HCT116 (cell line): ENCODE data around the gene MTSS2. TPM values are rescaled to one million over a fixed set of nuclear protein-coding genes. Genes with fewer than 3 reads are reported as not detected.

ENCODE experiments used
- ATAC-seq: fragments of 200-7000 bp; cut with Tn5 transposase; 2 replicates; pipeline ENCODE4 v1.9.1; 2020; ENCODE audit warnings: mild to moderate bottlenecking, moderate library complexity
- BruUV-seq: library from RNA; stranded (reverse); fragments of 400-500 nt; replicated peaks from 2 replicates; lab custom pipeline; 2021; lab: Mats Ljungman, UMichigan
- CTCF ChIA-PET: fragments of 300-600 bp; sonication (Branson Sonifier 250); formaldehyde crosslinking; loops from one replicate; lab custom pipeline; 2021; ENCODE audit warnings: antibody characterized with exemption; lab: Charles Lee
- POLR2A ChIA-PET: fragments of 300-600, 350-600 bp; sonication (Branson Sonifier 250); formaldehyde crosslinking; loops from one replicate; lab custom pipeline; 2021; ENCODE audit warnings: antibody characterized with exemption; lab: Charles Lee
- RAD21 ChIA-PET, 2 experiments: fragments of 300-600 bp; sonication (Branson Sonifier 250); formaldehyde crosslinking; loops; one replicate each; lab custom pipeline; 2023; ENCODE audit warnings: low total read pairs in 2 of 2; ENCODE audit not compliant: uncharacterized antibody in 2 of 2, unreplicated experiment in 2 of 2, low non-redundant PET in 1 of 2; lab: Charles Lee
- DNase-seq: peaks from one replicate; pipeline ENCODE4 v3.0.0-alpha.2; 2010; ENCODE audit warnings: low read depth, low spot score
- H2AFZ ChIP-seq: fragments of 200-600 bp; shearing (Covaris generic), sonication (generic); 2 replicates; pipeline ENCODE4 v1.6.1; 2017; ENCODE audit warnings: low read depth, mixed run types, mixed read lengths, antibody characterized with exemption, low read length; ENCODE audit not compliant: poor library complexity, severe bottlenecking
- H3K27ac ChIP-seq: 2 replicates; pipeline ENCODE4 v1.5.1; 2012; ENCODE audit warnings: low read depth, low read length
- H3K27me3 ChIP-seq: fragments of 200-600 bp; sonication (generic); 2 replicates; pipeline ENCODE4 v1.6.1; 2016; ENCODE audit warnings: mixed run types, low read length, mixed read lengths; ENCODE audit not compliant: insufficient read depth
- H3K36me3 ChIP-seq, 2 experiments: fragments of 200-500 bp in 1 of 2; fragments of 200-600 bp in 1 of 2; sonication (Bioruptor generic) in 1 of 2; sonication (generic) in 1 of 2; 2 replicates each; pipeline versions ENCODE4 v1.5.1 to v1.6.1; 2014 to 2016; ENCODE audit warnings: low read length in 2 of 2, inconsistent platforms in 1 of 2, mixed read lengths in 1 of 2, mixed run types in 1 of 2; ENCODE audit not compliant: insufficient read depth in 2 of 2, control insufficient read depth in 1 of 2
- H3K4me1 ChIP-seq, 2 experiments: fragments of 200-600 bp in 1 of 2; sonication (generic) in 1 of 2; 2 replicates each; pipeline versions ENCODE4 v1.5.1 to v1.6.1; 2012 to 2017; ENCODE audit warnings: low read length in 2 of 2, inconsistent platforms in 1 of 2, mild to moderate bottlenecking in 1 of 2, mixed read lengths in 1 of 2, mixed run types in 1 of 2, moderate library complexity in 1 of 2; ENCODE audit not compliant: insufficient read depth in 2 of 2, control insufficient read depth in 1 of 2
- H3K4me2 ChIP-seq: fragments of 200-600 bp; sonication (generic); 2 replicates; pipeline ENCODE4 v1.6.1; 2017; ENCODE audit warnings: mixed run types, low read length, mixed read lengths
- H3K4me3 ChIP-seq, 2 experiments: fragments of 200-600 bp in 1 of 2; sonication (generic) in 1 of 2; replicated peaks in 1 of 2; 2 replicates each; pipeline ENCODE4 v1.5.1; 2011 to 2016; ENCODE audit warnings: low read length in 2 of 2, control low read depth in 1 of 2, low read depth in 1 of 2, mild to moderate bottlenecking in 1 of 2, mixed read lengths in 1 of 2, mixed run types in 1 of 2
- H3K79me2 ChIP-seq: fragments of 200-600 bp; sonication (generic); 2 replicates; pipeline ENCODE4 v1.6.1; 2017; ENCODE audit warnings: mild to moderate bottlenecking, mixed run types, low read length, moderate library complexity, mixed read lengths; ENCODE audit not compliant: insufficient read depth
- H3K9ac ChIP-seq: fragments of 200-600 bp; sonication (generic); 2 replicates; pipeline ENCODE4 v1.6.1; 2016; ENCODE audit warnings: low read length, mixed read lengths
- H3K9me2 ChIP-seq: fragments of 200-600 bp; sonication (generic), shearing (Covaris generic); 2 replicates; pipeline ENCODE4 v1.6.1; 2017; ENCODE audit warnings: mixed run types, mild to moderate bottlenecking, moderate library complexity; ENCODE audit not compliant: insufficient read depth
- H3K9me3 ChIP-seq, 2 experiments: fragments of 200-500 bp in 1 of 2; fragments of 200-600 bp in 1 of 2; sonication (Bioruptor generic) in 1 of 2; sonication (generic) in 1 of 2; 2 replicates each; pipeline ENCODE4 v1.6.1; 2014 to 2017; ENCODE audit warnings: low read length in 2 of 2, mixed read lengths in 2 of 2, inconsistent platforms in 1 of 2, low read depth in 1 of 2, mild to moderate bottlenecking in 1 of 2, mixed run types in 1 of 2, moderate library complexity in 1 of 2; ENCODE audit not compliant: control insufficient read depth in 1 of 2, insufficient read depth in 1 of 2
- H4K20me1 ChIP-seq: fragments of 200-600 bp; sonication (generic), shearing (Covaris generic); 2 replicates; pipeline ENCODE4 v1.6.1; 2017; ENCODE audit warnings: mixed run types, mild to moderate bottlenecking, moderate library complexity; ENCODE audit not compliant: insufficient read depth
- ATF3 ChIP-seq: IDR thresholded peaks from 2 replicates; pipeline ENCODE4 v1.6.1; 2012
- CTCF ChIP-seq, 3 experiments: fragments of 200-600 bp in 1 of 3; sonication (generic) in 1 of 3; IDR thresholded peaks in 2 of 3; conservative IDR thresholded peaks in 1 of 3; 2 replicates each; pipeline ENCODE4 v1.5.1; 2012 to 2017; ENCODE audit warnings: low read depth in 2 of 3, low read length in 2 of 3, antibody characterized with exemption in 1 of 3, borderline replicate concordance in 1 of 3, control low read depth in 1 of 3, mild to moderate bottlenecking in 1 of 3, mixed read lengths in 1 of 3, mixed run types in 1 of 3, moderate library complexity in 1 of 3; ENCODE audit not compliant: insufficient read depth in 1 of 3
- EGR1 ChIP-seq: IDR thresholded peaks from 2 replicates; pipeline ENCODE4 v1.6.1; 2012; ENCODE audit warnings: low read depth
- ELF1 ChIP-seq: IDR thresholded peaks from 2 replicates; pipeline ENCODE4 v1.6.1; 2012; ENCODE audit warnings: low read depth, borderline replicate concordance
- FOSL1 ChIP-seq: IDR thresholded peaks from 2 replicates; pipeline ENCODE4 v1.6.1; 2012; ENCODE audit warnings: low read depth
- POLR2AphosphoS5 ChIP-seq: IDR thresholded peaks from 2 replicates; pipeline ENCODE4 v1.6.1; 2011; ENCODE audit warnings: mild to moderate bottlenecking, low read depth, low read length, moderate library complexity
- RAD21 ChIP-seq: IDR thresholded peaks from 2 replicates; pipeline ENCODE4 v1.6.1; 2012; ENCODE audit warnings: low read depth, mild to moderate bottlenecking
- REST ChIP-seq: IDR thresholded peaks from 2 replicates; pipeline ENCODE4 v1.6.1; 2012; ENCODE audit warnings: low read depth
- SIN3A ChIP-seq: IDR thresholded peaks from 2 replicates; pipeline ENCODE4 v1.6.1; 2012; ENCODE audit warnings: low read depth
- SRF ChIP-seq: IDR thresholded peaks from 2 replicates; pipeline ENCODE4 v1.6.1; 2012; ENCODE audit warnings: low read depth
- YY1 ChIP-seq: IDR thresholded peaks from 2 replicates; pipeline ENCODE4 v1.6.1; 2011; ENCODE audit warnings: low read length, low read depth, moderate library complexity, mild to moderate bottlenecking; ENCODE audit not compliant: insufficient replicate concordance; ENCODE audit errors: extremely low read depth
- intact Hi-C: fragments of 100-400 bp; cut with micrococcal nuclease; formaldehyde crosslinking; loops from 2 replicates; pipeline ENCODE4 v1.10.0; 2022
- total RNA-seq: library from RNA; stranded (reverse); gene quantifications from one replicate; pipeline ENCODE4 v1.2.1, GENCODE V29; 2021; ENCODE audit not compliant: unreplicated experiment

MTSS2 gene
- total RNA-seq, 1 experiment from 2014 or later = 41.8 TPM

- TF ChIP-seq YY1 (no peak), REST (no peak)
Observed at GRCh38 chr16:70700101-70701020, 14.5 kb upstream of the MTSS2 start (continued).

- Histone ChIP-seq H3K27me3 (no peaks in the 10 kb centered on the region), H3K4me2 (no peak overlapping the region), H4K20me1 (no peaks in the 10 kb centered on the region), H3K36me3 (no peaks in the 10 kb centered on the region), H3K4me1 (peaks cover 25 to 45% of the 10 kb centered on the region in 2 experiments), H3K9me2 (no peaks in the 10 kb centered on the region), H3K9ac (no peak overlapping the region), H3K9me3 (no peaks in the 10 kb centered on the region), H3K4me3 (no peak overlapping the region), H3K27ac (no peak overlapping the region), H2AFZ (no peak overlapping the region), H3K79me2 (no peaks in the 10 kb centered on the region)
- DNase-seq = no peak
- ChIA-PET RAD21 (no interaction called here), CTCF (no interaction called here), POLR2A (no interaction called here)
- no TSS peak for BruUV-seq
- no peak for ATAC-seq
- intact Hi-C loops = no loop called here
- TF ChIP-seq SIN3A (no peak), POLR2AphosphoS5 (no peak), RAD21 (no peak), FOSL1 (no peak), CTCF (IDR thresholded peaks at IDR 0.05 in 2 of 3, conservative IDR thresholded peaks at IDR 0.05 in 1 of 3; ENCODE audit: borderline replicate concordance in 1 of 3, insufficient read depth in 1 of 3, low read depth in 2 of 3, low read length in 2 of 3) (no peak), ATF3 (no peak), ELF1 (no peak), SRF (no peak), EGR1 (no peak)
Observed at GRCh38 chr16:70699696-70700095, 13.8 kb upstream of the MTSS2 start.
